ENCODE results near the gene SNRNP25. TPM values are rescaled to one million over a fixed set of nuclear protein-coding genes. Genes with fewer than 3 reads are reported as not detected.

The SNRNP25 gene
- total RNA-seq, 4 donors from 2014 or later: 9.5 to 21.7 (median 13.9) TPM

DNA sequence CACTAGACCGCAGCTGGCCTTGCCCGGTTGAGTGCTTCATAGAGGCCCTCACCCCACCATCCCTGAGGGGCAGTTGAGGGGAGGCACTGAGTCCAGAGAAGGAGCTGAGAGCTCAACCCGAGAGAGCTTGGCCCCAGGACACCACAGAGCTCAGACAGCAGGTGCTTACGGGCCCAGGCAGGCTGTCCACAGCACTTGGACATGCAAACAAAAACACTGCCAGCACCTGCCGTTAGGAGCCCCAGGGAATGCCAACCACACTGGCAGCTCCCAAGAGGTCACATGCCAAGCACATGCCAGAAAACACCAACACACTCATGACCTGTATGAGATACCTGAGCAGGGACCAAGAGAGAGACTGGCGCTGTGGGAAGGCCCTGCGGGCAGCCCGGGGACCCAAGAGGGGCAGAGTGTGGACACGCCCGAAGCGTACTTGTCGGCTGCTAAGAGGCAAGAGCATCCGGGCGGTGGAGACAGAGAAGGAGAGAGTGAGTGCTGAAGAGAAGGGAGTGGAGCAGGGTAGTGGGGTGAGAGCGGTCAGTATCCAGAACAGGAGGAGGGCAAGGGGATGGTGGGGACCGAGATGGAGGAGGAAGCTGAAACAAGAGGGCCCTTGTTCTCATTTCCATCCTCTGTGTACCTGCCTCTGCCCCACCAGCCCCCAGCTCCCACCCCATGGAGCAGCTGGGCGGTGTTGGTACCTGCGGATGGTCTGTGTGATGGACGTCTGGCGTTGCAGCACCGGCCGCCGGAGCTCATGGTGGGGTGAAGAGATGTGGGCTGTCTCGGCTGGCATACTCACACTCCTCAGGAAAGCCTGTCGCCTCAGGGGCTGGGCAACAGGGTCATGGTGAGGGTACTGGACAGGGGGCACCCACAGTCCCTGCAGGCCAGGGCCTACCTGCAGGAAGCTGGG lies 10.6 kb downstream of the SNRNP25 start:
- TF ChIP-seq EP300 (IDR thresholded peaks at IDR 0.05) (no peak), POLR2AphosphoS5 (IDR thresholded peaks at IDR 0.05) (no peak), POLR2A (IDR thresholded peaks at IDR 0.05) (no peak)
- TF ChIP-seq, protein P1, sequence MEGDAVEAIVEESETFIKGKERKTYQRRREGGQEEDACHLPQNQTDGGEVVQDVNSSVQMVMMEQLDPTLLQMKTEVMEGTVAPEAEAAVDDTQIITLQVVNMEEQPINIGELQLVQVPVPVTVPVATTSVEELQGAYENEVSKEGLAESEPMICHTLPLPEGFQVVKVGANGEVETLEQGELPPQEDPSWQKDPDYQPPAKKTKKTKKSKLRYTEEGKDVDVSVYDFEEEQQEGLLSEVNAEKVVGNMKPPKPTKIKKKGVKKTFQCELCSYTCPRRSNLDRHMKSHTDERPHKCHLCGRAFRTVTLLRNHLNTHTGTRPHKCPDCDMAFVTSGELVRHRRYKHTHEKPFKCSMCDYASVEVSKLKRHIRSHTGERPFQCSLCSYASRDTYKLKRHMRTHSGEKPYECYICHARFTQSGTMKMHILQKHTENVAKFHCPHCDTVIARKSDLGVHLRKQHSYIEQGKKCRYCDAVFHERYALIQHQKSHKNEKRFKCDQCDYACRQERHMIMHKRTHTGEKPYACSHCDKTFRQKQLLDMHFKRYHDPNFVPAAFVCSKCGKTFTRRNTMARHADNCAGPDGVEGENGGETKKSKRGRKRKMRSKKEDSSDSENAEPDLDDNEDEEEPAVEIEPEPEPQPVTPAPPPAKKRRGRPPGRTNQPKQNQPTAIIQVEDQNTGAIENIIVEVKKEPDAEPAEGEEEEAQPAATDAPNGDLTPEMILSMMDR (IDR thresholded peaks at IDR 0.05): no peak

DNA sequence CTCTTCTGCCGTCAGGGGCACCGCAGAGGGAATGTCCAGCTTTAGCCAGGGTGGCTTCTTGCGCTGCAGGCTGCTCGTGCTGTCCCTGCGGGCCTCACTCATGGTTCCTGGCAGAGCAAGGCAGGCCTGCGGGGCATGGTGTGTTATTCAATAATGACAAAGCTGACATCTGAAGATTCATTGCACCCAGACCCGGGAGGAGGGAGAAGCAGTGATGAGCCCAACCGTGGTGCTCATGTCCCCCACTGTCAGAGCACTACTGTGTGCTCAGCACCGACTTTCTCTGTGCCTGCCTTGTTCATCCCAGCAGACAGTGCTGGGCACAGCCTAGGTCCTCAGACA lies 11.3 kb downstream of the SNRNP25 start:
- DNase-seq (ENCODE audit: low spot score in 2 of 2): no peak
- H3K9me3 ChIP-seq: no peaks in the 10 kb centered on the region
- TF ChIP-seq POLR2AphosphoS5 (IDR thresholded peaks at IDR 0.05) (no peak), EP300 (IDR thresholded peaks at IDR 0.05) (no peak), POLR2A (IDR thresholded peaks at IDR 0.05) (no peak)
- TF ChIP-seq, protein P1 (IDR thresholded peaks at IDR 0.05): no peak
- no peak overlapping the region for H3K27ac ChIP-seq
- no peaks in the 10 kb centered on the region for H3K27me3 ChIP-seq
- no peak overlapping the region for H3K4me3 ChIP-seq
- peaks cover 48% of the 10 kb centered on the region for H3K36me3 ChIP-seq
- 72% methylated on average over 3 of the region's 9 CpGs for WGBS
- peaks cover 46% of the 10 kb centered on the region for H3K4me1 ChIP-seq

More for the DNA sequence above, 10.6 kb downstream of the SNRNP25 start:
- DNase-seq (ENCODE audit: low spot score in 2 of 2): no peak
- no peak overlapping the region for H3K4me3 ChIP-seq
- H3K9me3 ChIP-seq: no peaks in the 10 kb centered on the region
- H3K27me3 ChIP-seq: no peaks in the 10 kb centered on the region
- H3K27ac ChIP-seq: no peak overlapping the region
- H3K4me1 ChIP-seq: peaks cover 40% of the 10 kb centered on the region
- H3K36me3 ChIP-seq: peaks cover 54% of the 10 kb centered on the region
- 92% methylated on average over 20 of the region's 25 CpGs for WGBS

DNA sequence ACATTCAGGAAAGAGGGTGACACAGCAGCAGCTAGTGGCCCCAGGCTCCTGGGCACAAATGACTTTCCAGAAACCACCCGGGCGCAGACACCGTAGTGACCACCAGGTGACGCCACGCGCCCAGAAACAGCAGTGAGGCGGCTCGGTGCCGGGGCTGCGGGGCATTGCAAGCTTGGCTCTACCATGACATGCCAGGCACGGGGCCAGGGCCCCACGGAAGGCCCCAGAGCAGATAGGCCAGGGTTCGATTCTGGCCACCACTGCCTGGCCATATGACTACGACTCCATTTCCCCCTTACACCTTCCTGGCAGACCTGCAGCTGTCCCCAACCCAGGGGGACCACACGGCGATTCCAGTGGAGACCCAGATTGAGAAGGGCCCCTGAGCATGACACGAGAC lies 12.1 kb downstream of the SNRNP25 start:
- DNase-seq (ENCODE audit: low spot score in 2 of 2): peak; percentile 91 to 95
- no peaks in the 10 kb centered on the region for H3K27me3 ChIP-seq
- H3K27ac ChIP-seq: no peak overlapping the region
- H3K4me3 ChIP-seq: no peak overlapping the region
- H3K9me3 ChIP-seq: no peaks in the 10 kb centered on the region
- TF ChIP-seq, protein P1 (IDR thresholded peaks at IDR 0.05): peak; percentile 93 to 98
- TF ChIP-seq EP300 (IDR thresholded peaks at IDR 0.05) (no peak), POLR2A (IDR thresholded peaks at IDR 0.05) (no peak), POLR2AphosphoS5 (IDR thresholded peaks at IDR 0.05) (peak in 1 of 3 donors; percentile 55)
- H3K4me1 ChIP-seq: peaks cover 55% of the 10 kb centered on the region
- peaks cover 39% of the 10 kb centered on the region for H3K36me3 ChIP-seq
- WGBS: no CpG with 5 or more reads among the region's 17 CpGs

DNA sequence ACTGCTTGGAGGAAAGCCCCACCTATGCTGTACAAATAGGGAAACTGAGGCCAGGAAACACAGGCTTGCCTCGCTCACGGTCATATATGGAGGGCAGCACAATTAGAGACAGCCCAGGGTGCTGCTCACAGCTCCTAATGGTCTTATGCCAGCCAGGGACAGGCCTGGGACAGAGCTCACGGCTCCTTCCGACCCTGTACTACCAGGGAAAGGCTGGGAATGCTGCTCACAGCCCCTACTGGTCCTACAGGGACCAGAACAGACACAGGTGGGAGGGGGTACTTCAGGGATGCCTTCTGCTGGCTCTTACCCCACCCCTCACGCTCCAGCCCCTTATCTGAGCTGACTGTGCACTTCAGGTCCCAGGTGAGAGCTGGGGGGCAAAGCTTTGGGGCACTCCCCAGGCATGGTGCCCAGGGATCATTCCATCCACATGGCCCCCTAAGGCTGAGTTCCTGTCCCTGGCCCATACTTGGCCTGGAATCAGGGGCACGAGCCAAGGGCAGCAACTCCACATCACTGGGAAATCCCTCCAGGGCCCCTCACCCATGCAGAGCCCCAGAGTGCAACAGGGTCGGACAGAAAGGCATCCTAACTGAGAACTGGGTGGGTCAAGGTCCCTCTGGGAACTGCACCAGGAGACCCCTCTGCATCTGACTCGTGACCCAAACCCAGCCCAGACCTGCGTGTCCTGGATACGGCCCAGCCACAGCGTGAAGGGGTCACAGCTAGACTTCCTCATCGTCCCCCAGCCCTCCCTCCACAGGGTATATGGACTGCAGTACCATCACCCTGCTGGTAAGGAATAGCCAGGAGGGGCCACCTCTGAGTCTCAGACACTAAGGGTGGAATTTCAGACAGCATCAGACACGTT lies 12.9 kb downstream of the SNRNP25 start:
- Histone ChIP-seq H3K36me3 (peaks cover 31% of the 10 kb centered on the region), H3K27me3 (no peaks in the 10 kb centered on the region), H3K4me1 (peaks cover 63% of the 10 kb centered on the region), H3K27ac (no peak overlapping the region), H3K4me3 (no peak overlapping the region), H3K9me3 (no peaks in the 10 kb centered on the region)
- no peak for DNase-seq (ENCODE audit: low spot score in 2 of 2)
- TF ChIP-seq EP300 (IDR thresholded peaks at IDR 0.05) (no peak), POLR2A (IDR thresholded peaks at IDR 0.05) (no peak), POLR2AphosphoS5 (IDR thresholded peaks at IDR 0.05) (no peak)
- TF ChIP-seq, protein P1 (IDR thresholded peaks at IDR 0.05): no peak
- WGBS: 82% methylated on average over 6 of the region's 13 CpGs
